H1 (cell line): ENCODE results near the gene CDK5. TPM values are rescaled to one million over a fixed set of nuclear protein-coding genes. Genes with fewer than 3 reads are reported as not detected.

Source experiments
- CTCF ChIA-PET: fragments of 300-600 bp; sonication (Branson Sonifier 250); formaldehyde crosslinking; loops from one replicate; lab custom pipeline; 2021; ENCODE audit not compliant: partially characterized antibody; lab: Charles Lee
- POLR2A ChIA-PET: fragments of 300-600 bp; sonication (Branson Sonifier 250); formaldehyde crosslinking; loops from one replicate; lab custom pipeline; 2021; ENCODE audit warnings: inconsistent platforms; ENCODE audit not compliant: partially characterized antibody; lab: Charles Lee
- DNase-seq, 2 experiments: peaks; one replicate each; pipeline versions ENCODE4 v3.0.0 to v3.0.0-alpha.2; 2010 to 2022; ENCODE audit warnings: low spot score in 2 of 2, low read depth in 1 of 2, mixed read lengths in 1 of 2
- FAIRE-seq: peaks from 2 replicates; lab custom pipeline; 2011; peaks lifted over from hg19 to GRCh38; lab: Jason Lieb, UNC
- H2AFZ ChIP-seq: 2 replicates; pipeline ENCODE4 v1.8.1; 2012; ENCODE audit warnings: low read length, inconsistent platforms
- H2AK5ac ChIP-seq: 2 replicates; pipeline ENCODE4 v1.6.1; 2013; ENCODE audit warnings: low read depth, low read length
- H2BK120ac ChIP-seq: replicated peaks from 2 replicates; pipeline ENCODE3; 2013; ENCODE audit warnings: low read depth, low read length, inconsistent platforms
- H2BK12ac ChIP-seq: 2 replicates; pipeline ENCODE4 v1.6.1; 2013; ENCODE audit warnings: low read depth, low read length
- H2BK15ac ChIP-seq: 2 replicates; pipeline ENCODE4 v1.6.1; 2013; ENCODE audit warnings: low read length
- H2BK20ac ChIP-seq: 2 replicates; pipeline ENCODE4 v1.6.1; 2013; ENCODE audit warnings: low read length
- H2BK5ac ChIP-seq: 2 replicates; pipeline ENCODE4 v1.6.1; 2013; ENCODE audit warnings: low read depth, low read length
- H3K14ac ChIP-seq: 2 replicates; pipeline ENCODE4 v1.6.1; 2013; ENCODE audit warnings: inconsistent platforms; ENCODE audit not compliant: insufficient read length
- H3K18ac ChIP-seq: 2 replicates; pipeline ENCODE4 v1.6.1; 2013; ENCODE audit warnings: low read length; ENCODE audit errors: extremely low read depth
- H3K23ac ChIP-seq: 2 replicates; pipeline ENCODE4 v1.6.1; 2013; ENCODE audit warnings: inconsistent platforms; ENCODE audit not compliant: insufficient read length
- H3K23me2 ChIP-seq: 2 replicates; pipeline ENCODE4 v1.6.1; 2013; ENCODE audit warnings: low read depth, low read length
- H3K27ac ChIP-seq: 2 replicates; pipeline ENCODE4 v1.6.1; 2011; ENCODE audit warnings: low read depth, low read length, inconsistent platforms
- H3K27me3 ChIP-seq, 4 experiments: replicated peaks in 1 of 4; 1 replicate in 1 of 4; 2 replicates in 3 of 4; pipeline versions ENCODE4 v1.6.1 to v1.8.1; 2011 to 2013; ENCODE audit warnings: low read length in 3 of 4, mild to moderate bottlenecking in 3 of 4, inconsistent platforms in 2 of 4, mixed read lengths in 2 of 4, moderate library complexity in 1 of 4; ENCODE audit not compliant: control insufficient read depth in 3 of 4, insufficient read depth in 3 of 4; ENCODE audit errors: extremely low read depth in 1 of 4
- H3K36me3 ChIP-seq, 4 experiments: 2 replicates each; pipeline versions ENCODE4 v1.6.1 to v1.8.1; 2011 to 2013; ENCODE audit warnings: mild to moderate bottlenecking in 4 of 4, low read length in 3 of 4, moderate library complexity in 2 of 4, control low read depth in 1 of 4, inconsistent platforms in 1 of 4; ENCODE audit not compliant: insufficient read depth in 4 of 4, control insufficient read depth in 2 of 4
- H3K4ac ChIP-seq: replicated peaks from 2 replicates; pipeline ENCODE3; 2013; ENCODE audit warnings: low read length, low read depth, mixed read lengths, inconsistent platforms; ENCODE audit not compliant: insufficient read length
- H3K4me1 ChIP-seq, 4 experiments: replicated peaks in 1 of 4; 1 replicate in 1 of 4; 2 replicates in 3 of 4; pipeline versions ENCODE4 v1.6.1 to v1.8.1; 2011 to 2013; ENCODE audit warnings: low read length in 3 of 4, inconsistent platforms in 2 of 4, mixed read lengths in 1 of 4; ENCODE audit not compliant: insufficient read depth in 4 of 4, control insufficient read depth in 3 of 4
- H3K4me2 ChIP-seq, 2 experiments: 2 replicates each; pipeline versions ENCODE4 v1.6.1 to v1.8.1; 2011 to 2013; ENCODE audit warnings: low read depth in 2 of 2, low read length in 2 of 2, control low read depth in 1 of 2, inconsistent platforms in 1 of 2, mild to moderate bottlenecking in 1 of 2; ENCODE audit not compliant: insufficient read depth in 1 of 2
- H3K4me3 ChIP-seq, 4 experiments: fragments of 200-600, 300-600 bp in 1 of 4; sonication (generic), shearing (Covaris generic), sonication (Bioruptor Twin) in 1 of 4; 2 replicates each; pipeline versions ENCODE4 v1.5.1 to v1.8.1; 2011 to 2016; ENCODE audit warnings: low read length in 4 of 4, low read depth in 3 of 4, control low read depth in 2 of 4, inconsistent platforms in 2 of 4, mild to moderate bottlenecking in 2 of 4, mixed read lengths in 1 of 4, moderate library complexity in 1 of 4; ENCODE audit not compliant: insufficient read depth in 2 of 4; ENCODE audit errors: extremely low read depth in 1 of 4
- H3K56ac ChIP-seq: replicated peaks from 2 replicates; pipeline ENCODE3; 2013; ENCODE audit warnings: low read depth, mild to moderate bottlenecking, mixed read lengths, low read length, inconsistent platforms; ENCODE audit not compliant: insufficient read length
- H3K79me1 ChIP-seq: 2 replicates; pipeline ENCODE4 v1.6.1; 2013; ENCODE audit warnings: low read depth, low read length, control low read depth
- H3K79me2 ChIP-seq, 2 experiments: 2 replicates each; pipeline versions ENCODE4 v1.6.1 to v1.8.1; 2012 to 2013; ENCODE audit warnings: low read length in 2 of 2, mild to moderate bottlenecking in 2 of 2, inconsistent platforms in 1 of 2; ENCODE audit not compliant: insufficient read depth in 2 of 2, control insufficient read depth in 1 of 2
- H3K9ac ChIP-seq, 4 experiments: replicated peaks in 1 of 4; 1 replicate in 1 of 4; 2 replicates in 3 of 4; pipeline versions ENCODE4 v1.6.1 to v1.8.1; 2011 to 2013; ENCODE audit warnings: low read depth in 3 of 4, low read length in 3 of 4, control low read depth in 2 of 4, mild to moderate bottlenecking in 2 of 4, moderate library complexity in 2 of 4, inconsistent platforms in 1 of 4; ENCODE audit errors: extremely low read depth in 1 of 4
- H3K9me3 ChIP-seq, 2 experiments: 2 replicates each; pipeline versions ENCODE4 v1.6.1 to v1.8.1; 2012 to 2013; ENCODE audit warnings: mild to moderate bottlenecking in 2 of 2, moderate library complexity in 2 of 2, control low read depth in 1 of 2, inconsistent platforms in 1 of 2, low read depth in 1 of 2, low read length in 1 of 2, mixed read lengths in 1 of 2; ENCODE audit not compliant: insufficient read depth in 2 of 2
- H4K20me1 ChIP-seq, 2 experiments: replicated peaks in 1 of 2; 2 replicates each; pipeline versions ENCODE3 to v1.8.1; 2011 to 2013; ENCODE audit warnings: inconsistent platforms in 2 of 2, low read length in 2 of 2, mild to moderate bottlenecking in 1 of 2; ENCODE audit not compliant: insufficient read depth in 2 of 2, control insufficient read depth in 1 of 2
- H4K5ac ChIP-seq: 2 replicates; pipeline ENCODE4 v1.6.1; 2013; ENCODE audit warnings: low read length, low read depth, mixed read lengths, inconsistent platforms; ENCODE audit not compliant: insufficient read length
- H4K8ac ChIP-seq: 2 replicates; pipeline ENCODE4 v1.8.0; 2013; ENCODE audit warnings: mild to moderate bottlenecking, moderate library complexity, low read length, inconsistent platforms; ENCODE audit not compliant: insufficient read depth; ENCODE audit errors: extremely low read depth
- H4K91ac ChIP-seq: replicated peaks from 2 replicates; pipeline ENCODE3; 2013; ENCODE audit warnings: low read length, mixed read lengths, inconsistent platforms; ENCODE audit not compliant: insufficient read length
- CEBPB ChIP-seq: IDR thresholded peaks from 2 replicates; pipeline ENCODE4 v1.6.1; 2012; ENCODE audit warnings: low read depth, low read length
- CTCF ChIP-seq, 3 experiments: IDR thresholded peaks; 1 replicate in 2 of 3; 2 replicates in 1 of 3; pipeline versions ENCODE4 v1.5.1 to v1.6.1; 2011; ENCODE audit warnings: low read length in 3 of 3, mild to moderate bottlenecking in 3 of 3, inconsistent platforms in 2 of 3, low read depth in 1 of 3, moderate library complexity in 1 of 3; ENCODE audit not compliant: insufficient read depth in 1 of 3; ENCODE audit errors: control extremely low read depth in 1 of 3
- EP300 ChIP-seq, 2 experiments: IDR thresholded peaks; 1 replicate in 1 of 2; 2 replicates in 1 of 2; pipeline ENCODE4 v1.6.1; 2011 to 2012; ENCODE audit warnings: low read depth in 2 of 2, low read length in 2 of 2, mild to moderate bottlenecking in 2 of 2, borderline replicate concordance in 1 of 2, inconsistent platforms in 1 of 2, moderate library complexity in 1 of 2
- JUN ChIP-seq: IDR thresholded peaks from 2 replicates; pipeline ENCODE4 v1.6.1; 2011; ENCODE audit warnings: low read depth, mild to moderate bottlenecking, improper control_type of control experiment, low read length
- NANOG ChIP-seq: IDR thresholded peaks from 2 replicates; pipeline ENCODE4 v1.6.1; 2011; ENCODE audit warnings: low read length, low read depth, mild to moderate bottlenecking, inconsistent platforms; ENCODE audit not compliant: insufficient read depth, poor library complexity, severe bottlenecking
- RAD21 ChIP-seq, 2 experiments: IDR thresholded peaks in 1 of 2; conservative IDR thresholded peaks in 1 of 2; 2 replicates each; pipeline ENCODE4 v1.6.1; 2011; ENCODE audit warnings: low read depth in 2 of 2, low read length in 2 of 2, improper control_type of control experiment in 1 of 2, inconsistent platforms in 1 of 2, mild to moderate bottlenecking in 1 of 2, moderate library complexity in 1 of 2
- SIX5 ChIP-seq: IDR thresholded peaks from 2 replicates; pipeline ENCODE4 v1.6.1; 2011; ENCODE audit warnings: mild to moderate bottlenecking, low read depth, low read length
- TAF1 ChIP-seq: IDR thresholded peaks from 2 replicates; pipeline ENCODE4 v1.6.1; 2011; ENCODE audit warnings: mild to moderate bottlenecking, low read depth, low read length
- WGBS, 2 experiments: shearing (Covaris generic) in 1 of 2; methylation state at CpG; one replicate each; pipeline versions ENCODE4 v1.1.6 to v1.1.7; 2013 to 2015; ENCODE audit warnings: low lambda C conversion rate in 2 of 2, mixed read lengths in 2 of 2, inconsistent platforms in 1 of 2, low coverage in 1 of 2, missing lambda C conversion rate in 1 of 2; ENCODE audit not compliant: insufficient replicate concordance in 2 of 2, insufficient coverage in 1 of 2, insufficient read length in 1 of 2; ENCODE audit errors: extremely low coverage in 1 of 2, missing lambda C conversion rate in 1 of 2; 5-methylcytosine and 5-hydroxymethylcytosine counted together
- polyA plus RNA-seq, 7 experiments: library from polyadenylated mRNA; depleted of rRNA in 3 of 7; stranded (reverse) in 5 of 7; unstranded in 2 of 7; fragments of >200 nt in 5 of 7; fragments of 200-250 nt in 2 of 7; gene quantifications; 1 replicate in 5 of 7; 2 replicates in 1 of 7; 4 replicates in 1 of 7; pipeline versions ENCODE4 v1.2.1 to v1.2.3, GENCODE V29; 2011 to 2013; ENCODE audit warnings: missing spikeins in 2 of 7, mixed read lengths in 2 of 7
- total RNA-seq: library from RNA; stranded (reverse); fragmentation: NEBNext Ultra II Directional; extraction: Animal tissue kit (Norgen Biotek cat#: 25700); gene quantifications from 2 replicates; pipeline ENCODE4 v1.2.1, GENCODE V29; 2021

CDK5 gene
- total and polyA plus RNA-seq, 2 of the 8 experiments (the other 6 are each of a cell fraction or from before 2014, with no cell fraction given), result 22.8 to 37.2 TPM

- Histone ChIP-seq H3K79me1 (no peaks in the 10 kb centered on the region; the same call in 1 of the 2 replicates), H3K79me2 (no peaks in the 10 kb centered on the region), H2BK120ac (peak overlapping the region; percentile 12), H2AK5ac (no peak overlapping the region), H3K27ac (no peak overlapping the region), H3K56ac (peak overlapping the region; percentile 17), H3K9ac (no peak overlapping the region), H2BK12ac (peak overlapping the region; percentile 84; the same call in 1 of the 2 replicates), H3K4me3 (peak overlapping the region in 2 of 4 experiments; percentile 17 to 50; a peak in 5 of 8 replicates), H2BK20ac (no peak overlapping the region), H3K18ac (no peak overlapping the region; the same call in 1 of the 2 replicates), H3K23ac (no peak overlapping the region), H2BK5ac (no peak overlapping the region), H4K8ac (peak overlapping the region; percentile 92; the same call in 1 of the 2 replicates), H3K14ac (no peak overlapping the region), H4K20me1 (no peaks in the 10 kb centered on the region), H3K36me3 (no peaks in the 10 kb centered on the region), H4K5ac (no peak overlapping the region), H2BK15ac (peak overlapping the region; percentile 97; the same call in 1 of the 2 replicates), H3K23me2 (peaks cover 7% of the 10 kb centered on the region; the same call in 1 of the 2 replicates), H3K4me2 (peak overlapping the region; percentile 36 to 75), H2AFZ (no peak overlapping the region), H3K27me3 (peaks cover 8 to 46% (median 39%) of the 10 kb centered on the region in 4 experiments), H3K4me1 (peaks cover 0 to 29% (median 19%) of the 10 kb centered on the region in 4 experiments; a peak in 5 of 7 replicates), H3K4ac (no peak overlapping the region), H3K9me3 (no peaks in the 10 kb centered on the region), H4K91ac (peak overlapping the region; percentile 86)
- ChIA-PET CTCF (interaction anchor here (0.6 to 8.0 kb wide), 43 partner anchors 8 to 1218 kb away, joined by 3 to 116 read pairs (median 6); partner anchors contain the start of genes ABCB8, ABCF2, AGAP3 and ASIC3), POLR2A (interaction anchor here (1.0 to 3.2 kb wide), 8 partner anchors 8 to 112 kb away, joined by 3 to 18 read pairs (median 3); partner anchors contain the start of gene ABCB8)
- DNase-seq (peak in 1 of 2 experiments; percentile 99), FAIRE-seq (no peak)
- WGBS, 2 experiments, result 9% methylated on average over 33 of the region's 34 CpGs; no CpG with 5 or more reads in 1 of the 2 experiments
- peak in 1 of 2 experiments; percentile 40; a peak in 1 of 3 replicates for TF ChIP-seq EP300 (IDR thresholded peaks at IDR 0.05; ENCODE audit: borderline replicate concordance in 1 of 2, low read depth in 2 of 2, low read length in 2 of 2)
- TF ChIP-seq CTCF (IDR thresholded peaks at IDR 0.05; ENCODE audit: control extremely low read depth in 1 of 3, insufficient read depth in 1 of 3, low read depth in 1 of 3, low read length in 3 of 3), result peak in 2 of 3 experiments; percentile 95 to 97; a peak in 3 of 4 replicates
- TF ChIP-seq SIX5, result no peak
- TF ChIP-seq CEBPB, result no peak
- TF ChIP-seq RAD21 (IDR thresholded peaks at IDR 0.05 in 1 of 2, conservative IDR thresholded peaks at IDR 0.05 in 1 of 2; ENCODE audit: low read depth in 2 of 2, low read length in 2 of 2), result peak; percentile 58 to 72
- peak; percentile 13 for TF ChIP-seq NANOG
- peak; percentile 55; the same call in 1 of the 2 replicates for TF ChIP-seq TAF1
- TF ChIP-seq JUN, result no peak
These were observed 39.7 kb downstream of the CDK5 start for GRCh38 chr7:151017953-151018420.
